Measurements from ENCODE around the gene LRFN4.

DNA sequence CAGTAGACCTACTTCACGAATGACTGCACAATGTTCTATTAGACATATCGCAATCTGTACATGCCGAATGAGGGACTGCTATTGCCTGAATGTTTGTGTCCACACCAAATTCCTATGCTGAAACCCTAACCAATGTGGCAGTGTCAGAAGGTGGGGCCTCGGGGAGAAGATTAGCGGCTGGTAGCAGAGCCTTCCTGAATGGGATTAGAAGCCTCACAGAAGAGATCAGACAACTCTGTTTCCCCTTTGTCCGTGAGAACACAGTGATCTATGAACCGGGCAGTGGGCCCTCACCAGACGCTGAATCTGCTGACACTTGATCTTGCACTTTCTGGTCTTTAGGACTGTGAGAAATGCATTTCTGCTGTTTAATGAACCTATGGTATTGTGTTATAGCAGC lies 33.1 kb downstream of the LRFN4 start:
- no peak for TF ChIP-seq POLR2A (IDR thresholded peaks at IDR 0.05)
- TF ChIP-seq, protein P1, sequence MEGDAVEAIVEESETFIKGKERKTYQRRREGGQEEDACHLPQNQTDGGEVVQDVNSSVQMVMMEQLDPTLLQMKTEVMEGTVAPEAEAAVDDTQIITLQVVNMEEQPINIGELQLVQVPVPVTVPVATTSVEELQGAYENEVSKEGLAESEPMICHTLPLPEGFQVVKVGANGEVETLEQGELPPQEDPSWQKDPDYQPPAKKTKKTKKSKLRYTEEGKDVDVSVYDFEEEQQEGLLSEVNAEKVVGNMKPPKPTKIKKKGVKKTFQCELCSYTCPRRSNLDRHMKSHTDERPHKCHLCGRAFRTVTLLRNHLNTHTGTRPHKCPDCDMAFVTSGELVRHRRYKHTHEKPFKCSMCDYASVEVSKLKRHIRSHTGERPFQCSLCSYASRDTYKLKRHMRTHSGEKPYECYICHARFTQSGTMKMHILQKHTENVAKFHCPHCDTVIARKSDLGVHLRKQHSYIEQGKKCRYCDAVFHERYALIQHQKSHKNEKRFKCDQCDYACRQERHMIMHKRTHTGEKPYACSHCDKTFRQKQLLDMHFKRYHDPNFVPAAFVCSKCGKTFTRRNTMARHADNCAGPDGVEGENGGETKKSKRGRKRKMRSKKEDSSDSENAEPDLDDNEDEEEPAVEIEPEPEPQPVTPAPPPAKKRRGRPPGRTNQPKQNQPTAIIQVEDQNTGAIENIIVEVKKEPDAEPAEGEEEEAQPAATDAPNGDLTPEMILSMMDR (IDR thresholded peaks at IDR 0.05): no peak
